Measurements from ENCODE around the gene FBP2.

DNA sequence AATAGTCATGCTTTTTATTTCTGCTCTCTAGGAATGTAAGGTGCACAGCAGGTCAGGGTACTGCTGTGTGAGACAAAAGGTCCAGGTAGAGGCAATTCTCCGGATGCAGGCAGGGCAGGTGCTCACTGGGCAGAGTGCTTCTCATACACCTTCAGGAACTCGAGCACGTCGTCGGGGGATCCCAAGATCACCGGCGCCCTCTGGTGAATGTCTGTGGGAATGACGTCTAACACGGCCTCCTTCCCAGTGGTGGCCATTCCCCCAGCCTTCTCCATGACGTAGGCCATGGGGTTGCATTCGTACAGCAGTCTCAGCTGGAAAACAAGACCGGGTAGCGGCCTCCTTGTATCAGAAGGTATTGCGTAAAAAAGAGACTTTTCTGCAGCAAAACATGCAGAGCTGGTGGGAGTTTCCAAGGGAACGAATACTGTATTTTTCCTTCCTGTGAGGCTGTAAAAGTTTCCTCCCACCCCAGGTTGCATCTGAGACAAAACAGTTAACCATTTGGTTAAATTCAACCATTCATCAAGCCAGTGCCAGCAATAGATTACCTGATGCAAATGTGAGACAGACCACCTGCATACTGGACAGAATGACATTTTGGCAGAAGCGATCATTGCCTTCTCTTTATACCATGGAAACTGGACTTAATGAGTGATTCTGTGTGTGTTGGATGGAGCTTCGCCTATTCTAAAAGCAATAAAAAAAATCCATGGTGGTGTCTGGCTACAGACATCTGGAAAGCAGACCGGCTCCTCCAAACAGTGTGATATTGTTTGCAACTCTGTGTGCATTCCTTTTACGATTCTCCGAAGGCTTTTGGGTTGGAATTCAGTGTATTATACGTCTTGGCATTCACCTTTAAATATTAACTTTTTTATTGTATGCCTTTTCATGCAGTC lies 9.9 kb upstream of the FBP2 start:
- TF ChIP-seq, protein P1, sequence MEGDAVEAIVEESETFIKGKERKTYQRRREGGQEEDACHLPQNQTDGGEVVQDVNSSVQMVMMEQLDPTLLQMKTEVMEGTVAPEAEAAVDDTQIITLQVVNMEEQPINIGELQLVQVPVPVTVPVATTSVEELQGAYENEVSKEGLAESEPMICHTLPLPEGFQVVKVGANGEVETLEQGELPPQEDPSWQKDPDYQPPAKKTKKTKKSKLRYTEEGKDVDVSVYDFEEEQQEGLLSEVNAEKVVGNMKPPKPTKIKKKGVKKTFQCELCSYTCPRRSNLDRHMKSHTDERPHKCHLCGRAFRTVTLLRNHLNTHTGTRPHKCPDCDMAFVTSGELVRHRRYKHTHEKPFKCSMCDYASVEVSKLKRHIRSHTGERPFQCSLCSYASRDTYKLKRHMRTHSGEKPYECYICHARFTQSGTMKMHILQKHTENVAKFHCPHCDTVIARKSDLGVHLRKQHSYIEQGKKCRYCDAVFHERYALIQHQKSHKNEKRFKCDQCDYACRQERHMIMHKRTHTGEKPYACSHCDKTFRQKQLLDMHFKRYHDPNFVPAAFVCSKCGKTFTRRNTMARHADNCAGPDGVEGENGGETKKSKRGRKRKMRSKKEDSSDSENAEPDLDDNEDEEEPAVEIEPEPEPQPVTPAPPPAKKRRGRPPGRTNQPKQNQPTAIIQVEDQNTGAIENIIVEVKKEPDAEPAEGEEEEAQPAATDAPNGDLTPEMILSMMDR (IDR thresholded peaks at IDR 0.05; ENCODE audit: insufficient read depth, low read length, poor library complexity, severe bottlenecking) = peak; percentile 60
- no peak for TF ChIP-seq EZH2phosphoT487 (conservative IDR thresholded peaks at IDR 0.05; ENCODE audit: low read length)

Data from SU-DHL-6 (cell line).